NCI-H1930 (cell line): ENCODE measurements around the gene CLTA.
"Not testable (repeated sequence)": the region's sequence is repeated elsewhere in the genome, so short reads cannot be mapped to it uniquely, and the experiment has no call there.

ENCODE experiments used
- DNase-seq, 2 experiments: peaks; one replicate each; lab custom pipeline; 2025; lab: John Stamatoyannopoulos, UW

Gene CLTA

DNA sequence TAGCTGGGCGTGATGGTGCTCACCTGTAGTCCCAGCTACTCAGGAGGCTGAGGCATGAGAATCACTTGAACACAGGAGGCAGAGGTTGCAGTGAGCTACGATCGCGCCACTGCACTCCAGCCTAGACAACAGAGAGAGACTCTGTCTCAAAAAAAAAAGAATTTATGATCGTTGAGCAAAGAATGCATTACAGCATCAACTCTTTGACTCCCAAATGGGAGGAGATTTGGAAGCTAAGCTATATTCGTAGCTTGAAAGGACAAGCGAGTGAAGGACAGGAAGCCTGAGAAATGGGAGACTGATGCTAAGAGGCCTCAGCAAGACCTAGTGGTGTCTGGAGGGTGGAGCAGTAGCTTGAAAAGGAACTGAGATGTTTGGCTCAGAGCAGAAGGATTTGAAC lies 31.8 kb upstream of the CLTA start:
- no peak for DNase-seq

DNA sequence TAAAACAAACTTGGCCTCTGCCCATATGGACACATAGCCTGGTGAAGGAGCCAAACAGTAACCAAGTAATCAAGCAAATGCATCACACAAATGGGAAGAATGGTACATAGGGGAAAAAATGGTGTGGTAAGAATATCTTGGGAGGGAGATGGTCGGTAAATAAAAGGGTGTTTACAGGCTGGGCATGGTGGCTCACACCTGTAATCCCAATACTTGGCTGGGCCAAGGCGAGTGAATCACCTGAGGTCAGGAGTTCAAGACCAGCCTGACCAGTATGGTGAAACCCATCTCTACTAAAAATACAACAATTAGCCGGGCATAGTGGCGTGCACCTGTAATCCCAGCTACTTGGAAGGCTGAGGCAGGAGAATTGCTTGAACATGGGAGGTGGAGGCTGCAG lies 31.2 kb upstream of the CLTA start:
- not testable (repeated sequence) for DNase-seq

DNA sequence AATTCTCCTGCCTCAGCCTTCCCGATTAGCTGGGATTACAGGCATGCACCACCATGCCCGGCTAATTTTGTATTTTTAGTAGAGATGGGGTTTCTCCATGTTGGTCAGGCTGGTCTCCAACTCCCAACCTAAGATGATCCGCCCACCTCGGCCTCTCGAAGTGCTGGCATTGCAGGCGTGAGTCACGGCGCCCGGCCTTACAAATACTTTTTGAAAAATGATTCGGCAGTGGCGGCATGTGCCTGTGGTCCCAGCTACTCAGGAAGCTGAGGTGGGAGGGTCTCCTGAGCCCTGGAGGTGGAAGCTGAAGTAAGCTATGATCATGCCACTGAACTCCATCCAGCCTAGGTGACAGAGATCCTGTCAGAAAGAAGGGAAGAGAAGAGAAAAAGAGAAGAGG lies 30.6 kb upstream of the CLTA start:
- not testable (repeated sequence) for DNase-seq

DNA sequence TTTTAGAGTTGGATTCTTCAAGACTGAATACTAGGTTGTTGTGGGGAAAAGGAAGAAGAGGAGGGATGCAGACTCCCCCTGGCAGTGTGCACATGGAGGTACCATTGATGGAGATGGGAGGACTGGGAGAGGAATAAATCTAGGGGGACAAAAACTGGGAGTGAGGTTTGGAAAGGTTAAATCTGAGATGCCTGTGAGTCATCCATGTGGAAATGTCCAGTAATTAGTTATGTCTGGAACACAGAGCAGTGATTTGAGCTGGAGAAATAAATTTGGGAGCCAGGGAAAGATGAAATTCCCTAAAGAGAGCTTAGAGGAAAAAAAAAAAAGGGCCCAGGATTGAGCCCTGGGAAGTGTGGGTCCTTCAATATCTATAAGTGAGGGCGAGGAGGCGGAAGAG lies 29.5 kb upstream of the CLTA start:
- no peak for DNase-seq

- DNase-seq, result no peak
Measured at GRCh38 chr9:36162211-36162738, 28.4 kb upstream of the CLTA start.

DNA sequence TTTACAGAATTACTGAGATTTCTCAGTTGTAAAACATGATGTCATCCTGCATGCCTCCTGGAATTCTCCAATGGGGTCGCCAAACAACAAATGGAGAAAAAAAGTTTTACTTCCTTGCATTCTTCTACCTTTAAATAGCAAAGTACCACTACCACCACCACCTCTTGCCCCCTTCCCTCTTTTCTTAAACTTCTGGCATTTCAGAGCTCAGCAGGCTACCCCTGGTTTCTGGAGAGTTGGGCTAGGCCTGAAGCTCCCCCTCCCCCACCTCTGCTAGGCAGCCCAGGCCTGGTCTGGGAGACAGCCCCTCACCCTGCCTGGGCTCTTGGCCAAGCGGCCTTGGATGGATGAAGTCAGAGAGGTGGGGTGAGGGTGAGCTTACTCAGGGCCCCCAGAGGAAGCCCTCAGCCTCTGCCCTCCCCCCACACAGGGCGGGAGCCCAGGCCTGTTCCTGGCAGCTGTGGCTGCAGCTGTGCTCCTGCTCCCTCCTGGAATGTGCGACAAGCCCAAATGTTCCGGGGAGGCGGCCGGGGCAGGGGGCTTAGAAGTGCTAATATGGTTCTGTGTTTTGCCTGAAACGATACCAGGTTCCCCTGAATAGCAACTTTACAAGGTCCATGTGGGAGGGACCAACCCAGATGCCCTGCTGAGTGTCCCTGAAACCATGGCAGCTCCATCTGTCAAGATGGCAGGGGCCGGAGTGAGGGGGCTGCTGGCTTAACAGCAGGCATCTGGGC lies 27.5 kb upstream of the CLTA start:
- DNase-seq, result no peak

- DNase-seq, result no peak
Measured at GRCh38 chr9:36163786-36164170, 26.9 kb upstream of the CLTA start.

DNA sequence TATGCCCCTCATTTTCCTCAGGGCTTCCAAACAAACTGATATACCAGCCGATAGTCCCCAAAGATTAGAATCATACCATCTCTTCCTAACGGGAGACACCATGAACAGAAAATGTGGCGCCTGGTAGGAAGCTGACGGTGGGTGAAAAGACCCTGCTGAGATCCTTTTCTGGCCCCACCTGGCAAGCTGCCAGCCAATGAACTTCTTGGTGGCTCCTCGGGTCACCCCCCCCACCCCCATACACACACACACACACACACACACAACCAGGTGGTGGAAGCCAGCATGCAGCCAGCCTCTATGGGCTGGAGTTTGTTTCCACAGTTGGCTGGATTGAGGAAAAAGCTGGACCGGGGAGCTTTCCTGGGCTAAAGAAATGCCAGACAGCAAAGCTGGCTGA lies 26.3 kb upstream of the CLTA start:
- no peak for DNase-seq

- DNase-seq, result no peak
Measured at GRCh38 chr9:36164989-36165388, 25.7 kb upstream of the CLTA start.

GRCh38 chr9:36165826-36166167 lies 24.9 kb upstream of the CLTA start:
- no peak for DNase-seq

DNA sequence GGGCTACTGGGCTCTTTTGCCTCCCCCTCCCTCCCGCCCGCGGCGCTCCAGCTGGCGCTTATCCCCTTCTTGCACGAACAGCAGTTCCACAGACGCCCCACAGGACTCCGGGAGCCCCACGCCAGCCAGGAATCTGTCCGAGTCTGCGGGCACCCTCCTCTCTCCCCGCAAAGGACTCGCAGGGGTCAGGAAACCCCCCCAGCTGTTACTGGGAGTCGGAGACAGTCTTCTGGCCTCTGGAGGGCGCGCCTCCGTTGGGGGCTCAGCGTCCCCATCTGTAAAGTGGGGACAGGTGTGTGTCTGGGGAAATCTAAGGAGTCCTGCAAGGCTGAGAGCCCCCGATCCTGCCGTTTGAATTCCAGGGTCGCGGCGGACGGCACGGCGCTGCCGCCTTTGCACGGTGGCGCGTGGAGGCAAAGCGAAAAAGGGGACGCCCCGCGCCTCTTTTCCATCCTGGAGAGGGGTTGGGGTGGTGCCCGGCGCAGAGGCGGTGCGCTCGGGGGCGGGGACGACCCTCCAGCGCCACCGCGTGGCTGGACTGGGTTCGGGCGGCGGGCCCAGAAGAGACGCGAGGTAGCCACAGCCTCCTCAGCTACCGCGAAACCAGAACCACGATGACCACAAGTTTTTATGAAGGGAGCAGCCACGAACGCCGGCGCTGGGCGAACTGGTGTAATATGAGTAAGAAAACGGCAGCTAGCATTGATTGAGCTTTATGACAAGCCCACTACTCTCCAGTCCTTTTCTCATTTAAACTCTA lies 24.4 kb upstream of the CLTA start:
- peak; percentile 56 to 59 for DNase-seq

GRCh38 chr9:36169166-36169565 lies 21.6 kb upstream of the CLTA start, which contains the start of gene CCIN:
Gene CCIN, plus strand, starts transcription at chr9:36169388. Its CDS starts 115 bp downstream, at chr9:36169503.
- no peak for DNase-seq

DNA sequence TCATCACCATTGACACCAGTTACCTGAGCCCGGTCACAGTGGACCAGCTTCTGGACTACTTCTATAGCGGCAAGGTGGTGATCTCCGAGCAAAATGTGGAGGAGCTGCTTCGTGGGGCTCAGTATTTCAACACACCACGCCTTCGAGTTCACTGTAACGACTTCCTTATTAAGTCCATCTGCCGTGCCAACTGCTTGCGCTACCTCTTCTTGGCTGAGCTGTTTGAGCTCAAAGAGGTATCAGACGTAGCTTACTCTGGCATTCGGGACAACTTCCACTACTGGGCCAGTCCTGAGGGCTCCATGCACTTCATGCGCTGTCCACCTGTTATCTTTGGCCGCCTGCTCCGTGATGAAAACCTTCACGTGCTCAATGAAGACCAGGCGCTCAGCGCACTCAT lies 21.0 kb upstream of the CLTA start:
- no peak for DNase-seq

DNA sequence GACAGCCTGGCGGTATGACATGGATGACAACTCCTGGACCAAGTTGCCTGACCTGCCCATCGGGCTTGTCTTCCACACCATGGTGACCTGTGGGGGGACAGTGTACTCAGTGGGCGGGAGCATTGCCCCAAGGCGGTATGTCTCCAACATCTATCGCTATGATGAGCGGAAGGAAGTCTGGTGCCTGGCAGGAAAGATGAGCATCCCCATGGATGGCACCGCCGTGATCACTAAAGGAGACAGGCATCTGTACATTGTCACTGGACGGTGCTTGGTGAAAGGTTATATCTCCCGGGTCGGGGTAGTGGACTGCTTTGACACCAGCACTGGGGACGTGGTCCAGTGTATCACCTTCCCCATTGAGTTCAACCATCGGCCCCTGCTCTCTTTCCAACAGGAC lies 20.2 kb upstream of the CLTA start:
- no peak for DNase-seq

GRCh38 chr9:36173861-36174260 lies 16.9 kb upstream of the CLTA start:
- no peak for DNase-seq

DNA sequence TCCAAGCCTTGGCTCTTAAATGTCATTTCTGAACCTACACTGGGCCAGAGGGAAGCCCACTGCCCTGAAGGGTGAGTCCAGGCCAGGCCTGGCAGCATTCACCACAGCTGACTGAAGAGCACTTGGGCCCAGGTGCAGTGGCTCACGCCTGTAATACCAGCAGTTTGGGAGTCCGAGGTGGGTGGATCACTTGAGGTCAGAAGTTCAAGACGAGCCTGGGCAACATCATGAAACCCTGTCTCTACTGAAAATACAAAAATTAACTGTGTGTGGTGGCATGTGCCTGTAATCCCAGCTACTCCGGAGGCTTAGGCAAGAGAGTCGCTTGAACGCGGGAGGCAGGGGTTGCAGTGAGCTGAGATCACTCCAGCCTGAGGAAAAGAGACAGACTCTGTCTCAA lies 16.4 kb upstream of the CLTA start:
- no peak for DNase-seq

DNA sequence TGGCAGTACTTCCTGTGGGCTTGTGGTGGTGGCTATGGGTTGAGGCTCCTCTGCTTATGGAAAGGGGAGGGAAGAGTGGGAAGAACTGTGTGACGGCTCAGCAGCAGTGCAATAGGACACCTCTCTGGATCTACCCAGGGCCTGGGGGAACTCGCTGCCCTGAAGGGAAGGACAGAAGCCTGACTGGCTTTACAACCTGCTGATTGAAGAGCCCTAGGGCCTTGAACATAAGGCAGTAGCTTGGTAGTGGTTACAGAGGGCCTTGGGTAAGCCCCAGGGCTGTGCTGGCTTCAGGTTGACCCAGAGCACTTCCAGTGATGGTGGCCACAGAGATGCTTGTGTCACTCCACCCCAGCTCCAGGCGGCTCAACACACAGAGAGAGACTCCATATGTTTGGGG lies 16.0 kb upstream of the CLTA start:
- no peak for DNase-seq

GRCh38 chr9:36175209-36175608 lies 15.5 kb upstream of the CLTA start:
- not testable (repeated sequence) for DNase-seq

GRCh38 chr9:36176496-36176895 lies 14.2 kb upstream of the CLTA start:
- not testable (repeated sequence) for DNase-seq

DNA sequence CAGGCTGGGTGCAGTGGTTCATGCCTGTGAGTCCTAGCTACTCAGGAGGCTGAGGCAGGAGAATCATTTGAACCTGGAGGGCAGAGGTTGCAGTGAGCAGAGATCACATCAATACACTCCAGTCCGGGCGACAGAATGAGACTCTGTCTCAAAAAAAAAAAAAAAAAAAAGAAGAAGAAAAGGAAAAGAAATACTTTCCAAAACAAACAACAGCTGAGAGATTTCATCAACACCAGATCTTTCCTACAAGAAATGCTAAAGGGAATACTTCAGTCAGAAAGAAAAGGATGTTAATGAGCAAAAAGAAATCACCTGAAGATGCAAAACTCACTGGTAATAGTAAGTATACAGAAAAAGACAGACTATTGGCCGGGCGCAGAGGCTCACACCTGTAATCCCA lies 13.2 kb upstream of the CLTA start:
- no peak for DNase-seq

DNA sequence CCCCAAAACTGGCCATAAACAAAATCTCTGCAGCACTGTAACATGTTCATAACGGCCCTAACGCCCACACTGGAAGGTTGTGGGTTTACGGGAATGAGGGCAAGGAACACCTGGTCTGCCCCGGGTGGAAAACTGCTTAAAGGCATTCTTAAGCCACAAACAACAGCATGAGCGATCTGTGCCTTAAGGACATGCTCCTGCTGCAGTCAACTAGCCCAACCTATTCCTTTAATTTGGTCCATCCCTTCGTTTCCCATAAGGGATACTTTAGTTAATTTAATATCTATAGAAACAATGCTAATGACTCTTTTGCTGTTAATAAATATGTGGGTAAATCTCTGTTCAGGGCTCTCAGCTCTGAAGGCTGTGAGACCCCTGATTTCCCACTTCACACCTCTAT lies 10.5 kb upstream of the CLTA start:
- not testable (repeated sequence) for DNase-seq

DNA sequence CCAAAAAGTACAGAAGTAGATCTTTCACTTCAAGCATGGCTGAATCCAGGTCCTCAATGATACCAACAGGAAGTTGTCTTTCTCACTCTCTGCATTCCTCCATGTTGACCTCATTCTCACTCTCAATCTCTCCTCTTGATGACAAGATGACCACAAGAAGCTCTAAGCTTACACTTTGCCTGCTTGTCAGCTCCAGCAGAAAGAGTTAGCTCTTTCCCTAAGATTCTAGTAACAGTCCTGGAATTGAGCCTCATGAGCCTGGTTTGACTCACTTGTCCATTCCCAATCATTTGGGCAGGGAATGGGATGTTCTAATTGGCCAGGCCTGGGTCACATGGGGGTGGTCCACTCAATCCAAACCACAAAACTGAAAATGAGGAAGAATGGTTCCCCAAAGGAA lies 3.3 kb upstream of the CLTA start:
- no peak for DNase-seq

DNA sequence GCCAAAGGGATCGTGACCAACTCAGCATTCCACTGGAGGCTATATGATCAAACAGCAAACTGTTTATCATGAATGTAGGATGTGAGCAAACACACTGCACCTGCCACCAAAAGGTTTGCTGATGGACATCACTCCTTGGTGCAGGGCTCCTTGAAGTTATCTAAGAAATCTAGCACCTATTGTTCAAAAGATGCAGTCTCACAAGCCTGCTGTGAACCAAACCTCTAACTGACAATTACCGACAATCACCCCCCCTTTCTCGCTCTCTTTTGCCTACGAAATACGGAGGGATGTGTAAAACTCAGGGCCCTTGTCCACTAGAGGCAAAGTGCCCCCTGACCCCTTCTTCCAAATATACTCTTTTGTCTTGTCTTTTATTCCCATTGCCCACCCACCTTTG lies 2.5 kb upstream of the CLTA start:
- DNase-seq, result no peak

GRCh38 chr9:36189976-36190375 lies 745 bp upstream of the CLTA start:
- DNase-seq, result no peak
